Smooth muscle cell (in vitro differentiated cells): Measurements from ENCODE around the gene ACR. TPM values are rescaled to one million over a fixed set of nuclear protein-coding genes. Genes with fewer than 3 reads are reported as not detected.

Experiments
- DNase-seq: peaks from one replicate; lab custom pipeline; 2025; ENCODE audit not compliant: unreplicated experiment; lab: John Stamatoyannopoulos, UW
- H2AFZ ChIP-seq: fragments of 200-600 bp; sonication (generic); 2 replicates; pipeline ENCODE4 v1.6.0; 2016; ENCODE audit warnings: antibody characterized with exemption, low read depth, mild to moderate bottlenecking
- H3F3A ChIP-seq: fragments of 200-600 bp; sonication (generic); 2 replicates; pipeline ENCODE4 v1.6.0; 2017; ENCODE audit warnings: antibody characterized with exemption, low read depth
- H3K27ac ChIP-seq: fragments of 200-600 bp; sonication (generic); 2 replicates; pipeline ENCODE4 v1.5.1; 2016; ENCODE audit warnings: low read depth, mild to moderate bottlenecking
- H3K27me3 ChIP-seq: fragments of 200-600 bp; sonication (generic); 2 replicates; pipeline ENCODE4 v1.6.1; 2016; ENCODE audit warnings: low read depth, mild to moderate bottlenecking
- H3K36me3 ChIP-seq: fragments of 200-600 bp; sonication (generic); 2 replicates; pipeline ENCODE4 v1.5.1; 2016; ENCODE audit warnings: low read depth
- H3K4me1 ChIP-seq: fragments of 200-600 bp; sonication (generic); 2 replicates; pipeline ENCODE4 v1.5.1; 2016; ENCODE audit warnings: low read depth
- H3K4me2 ChIP-seq: fragments of 200-600 bp; sonication (generic); 2 replicates; pipeline ENCODE4 v1.6.0; 2016; ENCODE audit warnings: mild to moderate bottlenecking
- H3K4me3 ChIP-seq: fragments of 200-600 bp; sonication (generic); 2 replicates; pipeline ENCODE4 v1.5.1; 2016; ENCODE audit warnings: mild to moderate bottlenecking
- H3K79me2 ChIP-seq: fragments of 200-600 bp; sonication (generic); 2 replicates; pipeline ENCODE4 v1.6.0; 2016; ENCODE audit warnings: low read depth, mild to moderate bottlenecking
- H3K9ac ChIP-seq: fragments of 200-600 bp; sonication (generic); 2 replicates; pipeline ENCODE4 v1.6.0; 2016; ENCODE audit warnings: low read depth
- H3K9me3 ChIP-seq: fragments of 200-600 bp; sonication (generic); replicated peaks from 2 replicates; pipeline ENCODE4 v1.5.1; 2016; ENCODE audit warnings: low read depth
- H4K20me1 ChIP-seq: fragments of 200-600 bp; sonication (generic); 2 replicates; pipeline ENCODE4 v1.6.0; 2016; ENCODE audit warnings: low read depth
- WGBS: methylation state at CpG from one replicate; pipeline ENCODE4 v1.1.7; 2016; ENCODE audit warnings: low lambda C conversion rate; 5-methylcytosine and 5-hydroxymethylcytosine counted together
- polyA plus RNA-seq: library from polyadenylated mRNA; unstranded; fragments of >200 nt; fragmentation: Nextera tagmentation; extraction: Ambion mirVana; gene quantifications from 2 replicates; pipeline ENCODE4 v1.2.1, GENCODE V29; 2016
- total RNA-seq: library from RNA; depleted of rRNA; stranded (reverse); fragments of >200 nt; gene quantifications from 2 replicates; pipeline ENCODE4 v1.2.3, GENCODE V29; 2014
- TF ChIP-seq, protein P1 (sequence below): fragments of 200-600 bp; sonication (generic); IDR thresholded peaks from 2 replicates; pipeline ENCODE4 v1.5.1; 2017; ENCODE audit warnings: borderline replicate concordance, mild to moderate bottlenecking, antibody characterized with exemption; ENCODE audit not compliant: insufficient read depth, poor library complexity, severe bottlenecking

Gene ACR
- total and polyA plus RNA-seq, 2 experiments from 2014 or later = 0.27 TPM; not detected in 1

DNA sequence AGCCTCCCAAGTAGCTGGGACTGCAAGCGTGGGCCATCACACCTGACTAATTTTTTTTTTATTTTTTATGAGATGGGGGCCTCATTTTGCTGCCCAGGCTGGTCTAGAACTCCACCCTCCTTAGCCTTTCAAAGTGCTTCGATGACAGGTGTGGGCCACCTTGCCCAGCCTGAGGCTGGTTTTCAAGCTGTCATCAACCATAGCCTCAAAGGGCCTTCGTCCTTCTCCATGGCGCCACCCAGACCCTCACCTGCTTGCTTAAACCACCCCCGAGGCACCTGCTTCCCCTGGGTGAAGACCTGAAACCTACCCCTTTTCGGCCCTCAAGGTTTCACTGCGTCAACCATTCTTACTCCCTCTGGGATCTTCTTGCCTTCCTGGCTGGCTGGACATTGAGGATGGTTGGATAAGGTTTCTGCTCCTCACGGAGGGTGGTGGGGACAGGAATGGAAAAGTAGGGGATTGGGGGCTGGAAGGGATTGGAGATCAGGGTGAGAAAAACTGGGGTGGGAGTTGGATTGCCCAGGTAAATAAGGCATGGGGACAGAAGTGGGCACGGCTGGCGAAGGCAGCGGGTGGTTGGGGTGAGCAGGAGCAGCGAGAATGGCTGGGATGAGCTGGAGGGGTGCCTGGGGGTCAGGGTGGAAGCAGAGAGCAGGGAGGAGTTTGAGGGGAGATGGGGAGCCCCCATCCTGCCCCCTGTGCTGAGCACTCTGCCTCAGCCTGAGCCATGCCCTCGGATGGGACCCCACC is 2.8 kb upstream of the ACR start:
- H3K4me3 ChIP-seq = no peak overlapping the region
- no peak overlapping the region for H3K27ac ChIP-seq
- no peaks in the 10 kb centered on the region for H3K4me1 ChIP-seq
- 84% methylated on average over 12 of the region's 13 CpGs for WGBS
- H3F3A ChIP-seq = no peaks in the 10 kb centered on the region
- H3K79me2 ChIP-seq = no peaks in the 10 kb centered on the region
- H3K4me2 ChIP-seq = no peak overlapping the region
- H3K36me3 ChIP-seq = no peaks in the 10 kb centered on the region
- no peak for DNase-seq
- H3K9ac ChIP-seq = no peak overlapping the region
- H2AFZ ChIP-seq = no peak overlapping the region
- TF ChIP-seq, protein P1, sequence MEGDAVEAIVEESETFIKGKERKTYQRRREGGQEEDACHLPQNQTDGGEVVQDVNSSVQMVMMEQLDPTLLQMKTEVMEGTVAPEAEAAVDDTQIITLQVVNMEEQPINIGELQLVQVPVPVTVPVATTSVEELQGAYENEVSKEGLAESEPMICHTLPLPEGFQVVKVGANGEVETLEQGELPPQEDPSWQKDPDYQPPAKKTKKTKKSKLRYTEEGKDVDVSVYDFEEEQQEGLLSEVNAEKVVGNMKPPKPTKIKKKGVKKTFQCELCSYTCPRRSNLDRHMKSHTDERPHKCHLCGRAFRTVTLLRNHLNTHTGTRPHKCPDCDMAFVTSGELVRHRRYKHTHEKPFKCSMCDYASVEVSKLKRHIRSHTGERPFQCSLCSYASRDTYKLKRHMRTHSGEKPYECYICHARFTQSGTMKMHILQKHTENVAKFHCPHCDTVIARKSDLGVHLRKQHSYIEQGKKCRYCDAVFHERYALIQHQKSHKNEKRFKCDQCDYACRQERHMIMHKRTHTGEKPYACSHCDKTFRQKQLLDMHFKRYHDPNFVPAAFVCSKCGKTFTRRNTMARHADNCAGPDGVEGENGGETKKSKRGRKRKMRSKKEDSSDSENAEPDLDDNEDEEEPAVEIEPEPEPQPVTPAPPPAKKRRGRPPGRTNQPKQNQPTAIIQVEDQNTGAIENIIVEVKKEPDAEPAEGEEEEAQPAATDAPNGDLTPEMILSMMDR = no peak
- H4K20me1 ChIP-seq = no peaks in the 10 kb centered on the region
- peaks cover 55% of the 10 kb centered on the region for H3K27me3 ChIP-seq
- no peaks in the 10 kb centered on the region for H3K9me3 ChIP-seq

DNA sequence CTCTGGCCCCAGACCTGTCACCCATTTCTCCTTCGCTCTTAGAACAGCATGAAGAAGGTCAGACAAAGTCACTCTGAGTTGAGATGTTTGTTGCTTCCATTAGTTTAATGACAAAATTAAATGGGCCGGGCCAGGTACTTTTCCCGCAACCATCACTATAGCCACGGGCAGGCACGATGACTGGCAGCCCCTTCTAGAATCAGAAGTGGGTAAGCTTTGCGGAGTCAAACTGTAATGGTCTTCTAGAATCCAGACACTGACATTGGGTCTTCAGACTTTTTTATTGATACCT is 2.3 kb upstream of the ACR start:
- Histone ChIP-seq H3K4me3 (no peak overlapping the region), H2AFZ (no peak overlapping the region), H3K27me3 (peaks cover 50% of the 10 kb centered on the region), H3F3A (no peaks in the 10 kb centered on the region), H3K27ac (no peak overlapping the region), H3K4me1 (no peaks in the 10 kb centered on the region), H4K20me1 (no peaks in the 10 kb centered on the region), H3K36me3 (no peaks in the 10 kb centered on the region), H3K4me2 (no peak overlapping the region), H3K9me3 (no peaks in the 10 kb centered on the region), H3K79me2 (no peaks in the 10 kb centered on the region), H3K9ac (no peak overlapping the region)
- DNase-seq = no peak
- 94% methylated on average over 6 of the region's 6 CpGs for WGBS
- TF ChIP-seq, protein P1 = no peak

GRCh38 chr22:50738649-50739227 is 734 bp downstream of the ACR start:
- H3F3A ChIP-seq = no peaks in the 10 kb centered on the region
- H3K27me3 ChIP-seq = peaks cover 40% of the 10 kb centered on the region
- WGBS = 81% methylated on average over 10 of the region's 10 CpGs
- H3K27ac ChIP-seq = no peak overlapping the region
- no peak overlapping the region for H3K9ac ChIP-seq
- H3K4me3 ChIP-seq = no peak overlapping the region
- no peaks in the 10 kb centered on the region for H3K36me3 ChIP-seq
- H4K20me1 ChIP-seq = no peaks in the 10 kb centered on the region
- H3K4me2 ChIP-seq = no peak overlapping the region
- no peak overlapping the region for H2AFZ ChIP-seq
- H3K9me3 ChIP-seq = no peaks in the 10 kb centered on the region
- TF ChIP-seq, protein P1 = no peak
- H3K4me1 ChIP-seq = no peaks in the 10 kb centered on the region
- no peak for DNase-seq
- H3K79me2 ChIP-seq = no peaks in the 10 kb centered on the region

GRCh38 chr22:50739279-50739691 is 1.3 kb downstream of the ACR start:
- Histone ChIP-seq H3K27me3 (peaks cover 40% of the 10 kb centered on the region), H3K4me1 (no peaks in the 10 kb centered on the region), H3K79me2 (no peaks in the 10 kb centered on the region), H3F3A (no peaks in the 10 kb centered on the region), H3K4me2 (no peak overlapping the region), H2AFZ (no peak overlapping the region), H3K36me3 (no peaks in the 10 kb centered on the region), H3K27ac (no peak overlapping the region), H3K4me3 (no peak overlapping the region), H3K9me3 (no peaks in the 10 kb centered on the region), H3K9ac (no peak overlapping the region), H4K20me1 (no peaks in the 10 kb centered on the region)
- DNase-seq = no peak
- 80% methylated on average over 17 of the region's 17 CpGs for WGBS
- TF ChIP-seq, protein P1 = no peak
